SK-N-MC (cell line): ENCODE measurements around the gene EPHA4.

ENCODE experiments used
- EZH2 ChIP-seq: fragments of 200-600 bp; sonication (generic); IDR thresholded peaks from one replicate; pipeline ENCODE4 v1.6.1; 2017; ENCODE audit warnings: antibody characterized with exemption
- POLR2AphosphoS5 ChIP-seq: IDR thresholded peaks from 2 replicates; pipeline ENCODE4 v1.6.1; 2012; ENCODE audit warnings: mild to moderate bottlenecking, low read depth, low read length, borderline replicate concordance

DNA sequence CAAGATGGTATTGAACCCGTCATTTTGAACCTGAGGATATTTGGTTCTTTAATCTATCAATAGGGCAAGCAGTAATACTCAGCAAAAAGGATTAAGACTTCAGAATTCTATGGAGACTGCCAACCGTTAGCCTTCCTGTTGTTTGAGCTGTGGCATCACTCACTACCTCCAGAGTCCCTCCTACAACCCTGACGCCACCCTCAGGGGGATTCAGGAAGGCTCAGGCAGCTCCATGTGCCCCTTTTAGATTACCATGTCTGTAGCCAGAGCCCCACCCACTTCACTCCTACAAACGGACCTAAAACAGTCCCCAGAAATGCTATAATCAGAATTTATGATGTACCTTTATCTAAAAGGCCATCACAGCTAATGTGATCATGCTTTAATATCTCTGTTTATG lies 172.9 kb downstream of the EPHA4 start:
- no peak for TF ChIP-seq POLR2AphosphoS5
- TF ChIP-seq EZH2: no peak
